ENCODE results near the gene SUGCT. TPM values are rescaled to one million over a fixed set of nuclear protein-coding genes. Genes with fewer than 3 reads are reported as not detected.

The SUGCT gene
- total RNA-seq, 2 experiments from 2014 or later, result 0.76 to 1.5 TPM

- H3K9me3 Mint-ChIP-seq, result peaks cover 4% of the 10 kb centered on the region
- no peaks in the 10 kb centered on the region for H3K36me3 Mint-ChIP-seq
- no peak overlapping the region for H3K27ac Mint-ChIP-seq
- H3K27me3 Mint-ChIP-seq, result no peaks in the 10 kb centered on the region
- no peaks in the 10 kb centered on the region for H3K4me1 Mint-ChIP-seq (ENCODE audit: low read depth)
- DNase-seq, result no peak
- H3K4me3 Mint-ChIP-seq, result no peak overlapping the region
- ChIA-PET CTCF (no interaction called here), POLR2A (no interaction called here)
- intact Hi-C loops (cut with micrococcal nuclease), result no loop called here
Measured at GRCh38 chr7:40538281-40538680, 403.5 kb downstream of the SUGCT start.

GRCh38 chr7:40541336-40541735 lies 406.5 kb downstream of the SUGCT start:
- Mint-ChIP-seq H3K4me1 (ENCODE audit: low read depth) (no peaks in the 10 kb centered on the region), H3K36me3 (no peaks in the 10 kb centered on the region), H3K27ac (no peak overlapping the region), H3K9me3 (peaks cover 4% of the 10 kb centered on the region), H3K27me3 (no peaks in the 10 kb centered on the region), H3K4me3 (no peak overlapping the region)
- DNase-seq, result no peak
- ChIA-PET CTCF (no interaction called here), POLR2A (no interaction called here)
- intact Hi-C loops (cut with micrococcal nuclease), result no loop called here

- no peaks in the 10 kb centered on the region for H3K36me3 Mint-ChIP-seq
- H3K27me3 Mint-ChIP-seq, result no peaks in the 10 kb centered on the region
- H3K4me1 Mint-ChIP-seq (ENCODE audit: low read depth), result no peaks in the 10 kb centered on the region
- no peak overlapping the region for H3K4me3 Mint-ChIP-seq
- peaks cover 4% of the 10 kb centered on the region for H3K9me3 Mint-ChIP-seq
- intact Hi-C loops (cut with micrococcal nuclease), result no loop called here
- CTCF ChIA-PET, result no interaction called here
- no peak overlapping the region for H3K27ac Mint-ChIP-seq
- POLR2A ChIA-PET, result no interaction called here
- DNase-seq, result no peak
Measured at GRCh38 chr7:40542982-40543741, 408.4 kb downstream of the SUGCT start.

DNA sequence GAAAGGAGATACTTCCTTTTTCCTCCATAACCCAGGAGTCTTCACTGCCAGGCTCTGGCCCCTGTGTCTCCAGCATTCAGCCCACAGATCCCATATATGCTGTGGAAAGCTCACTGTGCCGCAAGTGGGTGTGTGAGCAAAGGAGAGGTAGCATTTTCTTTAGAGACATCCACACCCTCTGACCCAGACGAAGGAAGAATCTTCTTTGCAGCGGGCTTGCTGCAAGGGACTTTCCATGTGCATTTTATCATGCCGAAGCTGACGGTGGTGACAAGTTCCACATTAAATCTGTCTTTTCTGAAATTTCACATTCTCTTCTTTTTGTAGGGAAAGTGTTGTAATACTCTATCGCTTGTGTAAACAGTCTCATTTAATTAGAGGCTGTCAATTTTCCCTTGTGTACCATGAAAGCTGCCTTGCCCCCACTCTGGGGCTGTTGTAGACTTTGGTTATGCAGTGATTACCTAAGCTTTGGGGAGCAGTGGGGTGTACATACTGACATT lies 409.5 kb downstream of the SUGCT start:
- Mint-ChIP-seq H3K4me1 (ENCODE audit: low read depth) (no peaks in the 10 kb centered on the region), H3K27ac (no peak overlapping the region), H3K4me3 (no peak overlapping the region), H3K9me3 (peaks cover 4% of the 10 kb centered on the region), H3K36me3 (no peaks in the 10 kb centered on the region), H3K27me3 (no peaks in the 10 kb centered on the region)
- intact Hi-C loops (cut with micrococcal nuclease), result no loop called here
- ChIA-PET POLR2A (no interaction called here), CTCF (no interaction called here)
- DNase-seq, result no peak

DNA sequence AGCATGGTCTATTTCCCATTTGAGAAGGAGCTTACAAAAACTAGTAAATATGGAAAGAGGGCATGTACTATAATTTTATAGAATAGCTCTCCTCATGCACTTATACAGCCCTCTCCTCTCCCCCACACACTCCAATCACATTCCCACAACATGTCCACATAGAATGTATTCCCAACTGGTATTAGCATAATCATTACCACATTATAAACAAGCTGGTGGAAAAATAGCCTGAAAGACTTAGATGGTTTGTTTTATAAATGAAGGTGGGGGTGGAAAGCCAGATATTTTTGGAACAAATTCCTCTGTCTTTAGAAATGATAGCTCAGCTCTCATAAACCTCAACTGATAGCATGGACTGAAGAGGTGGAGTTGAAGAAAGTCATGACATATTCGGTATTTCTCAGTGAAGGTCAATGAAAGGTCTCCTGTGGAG lies 410.1 kb downstream of the SUGCT start:
- Mint-ChIP-seq H3K9me3 (peaks cover 4% of the 10 kb centered on the region), H3K4me1 (ENCODE audit: low read depth) (no peaks in the 10 kb centered on the region), H3K27ac (no peak overlapping the region), H3K4me3 (no peak overlapping the region), H3K27me3 (no peaks in the 10 kb centered on the region), H3K36me3 (no peaks in the 10 kb centered on the region)
- DNase-seq, result no peak
- CTCF ChIA-PET, result no interaction called here
- intact Hi-C loops (cut with micrococcal nuclease), result no loop called here
- POLR2A ChIA-PET, result no interaction called here

DNA sequence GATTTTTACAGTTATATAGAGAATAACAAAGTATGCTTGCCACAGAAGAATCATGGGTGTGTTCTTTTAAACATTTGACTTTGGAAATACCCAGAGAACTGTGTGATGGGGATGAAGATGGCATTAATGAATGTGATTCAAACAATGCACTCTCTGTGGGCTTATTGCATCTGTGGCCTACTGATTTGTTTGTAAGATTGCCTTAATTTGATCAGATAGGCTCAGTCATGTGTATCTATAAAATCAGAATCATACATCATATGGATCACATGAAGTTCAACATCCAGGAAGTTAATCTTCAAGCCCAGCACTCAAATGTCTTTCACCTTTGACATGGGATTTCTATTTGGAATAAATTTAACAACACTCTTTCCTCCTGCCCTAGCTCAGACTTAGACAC lies 410.9 kb downstream of the SUGCT start:
- POLR2A ChIA-PET, result no interaction called here
- peaks cover 4% of the 10 kb centered on the region for H3K9me3 Mint-ChIP-seq

DNA sequence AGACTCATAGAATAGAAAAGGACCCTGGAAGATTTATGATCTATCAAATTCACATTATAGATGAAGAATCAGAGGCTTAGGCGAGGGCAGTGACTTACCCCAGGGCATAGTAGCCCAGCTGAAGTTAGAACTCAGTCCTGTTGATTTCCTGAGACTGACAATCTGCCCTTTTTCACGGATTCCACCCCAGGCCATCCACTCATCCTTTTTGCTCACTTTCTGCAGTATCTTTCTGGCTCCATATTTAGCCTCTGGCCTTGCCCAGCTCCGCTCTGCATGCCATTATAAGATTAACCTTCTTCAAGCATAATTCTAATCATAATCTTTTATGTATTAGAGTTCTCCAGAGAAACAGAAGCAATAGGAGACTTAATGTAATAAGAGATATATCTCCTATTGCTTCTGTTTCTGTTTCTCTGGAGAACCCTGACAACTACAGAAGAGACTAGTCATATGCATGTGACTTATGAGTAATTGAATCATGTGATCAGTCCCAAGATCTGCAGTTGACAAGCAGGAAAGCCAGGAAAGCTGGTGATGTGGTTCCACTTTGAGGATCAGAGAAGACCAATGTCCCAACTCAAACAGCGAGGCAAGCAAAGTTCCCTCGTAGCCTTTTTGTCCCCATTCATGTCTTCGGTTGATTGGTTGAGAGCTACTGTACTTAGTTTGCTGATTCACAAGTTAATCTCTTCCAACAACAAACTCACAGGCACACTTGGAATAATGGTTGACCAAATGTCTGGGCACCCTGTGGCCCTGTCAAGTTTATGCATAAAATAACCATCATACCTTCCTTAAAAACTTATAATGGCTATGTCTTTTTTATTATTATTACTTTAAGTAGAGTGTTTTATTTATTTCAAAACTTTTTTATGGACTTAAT lies 412.1 kb downstream of the SUGCT start:
- H3K27me3 Mint-ChIP-seq, result no peaks in the 10 kb centered on the region
- no peak overlapping the region for H3K4me3 Mint-ChIP-seq
- intact Hi-C loops (cut with micrococcal nuclease), result no loop called here
- no peak overlapping the region for H3K27ac Mint-ChIP-seq
- H3K4me1 Mint-ChIP-seq (ENCODE audit: low read depth), result no peaks in the 10 kb centered on the region
- peaks cover 4% of the 10 kb centered on the region for H3K9me3 Mint-ChIP-seq
- ChIA-PET CTCF (no interaction called here), POLR2A (no interaction called here)
- DNase-seq, result no peak
- H3K36me3 Mint-ChIP-seq, result no peaks in the 10 kb centered on the region

More for the DNA sequence above, 410.9 kb downstream of the SUGCT start:
- H3K4me3 Mint-ChIP-seq, result no peak overlapping the region
- CTCF ChIA-PET, result no interaction called here
- no peak overlapping the region for H3K27ac Mint-ChIP-seq
- intact Hi-C loops (cut with micrococcal nuclease), result no loop called here
- DNase-seq, result no peak
- H3K36me3 Mint-ChIP-seq, result no peaks in the 10 kb centered on the region
- no peaks in the 10 kb centered on the region for H3K27me3 Mint-ChIP-seq
- no peaks in the 10 kb centered on the region for H3K4me1 Mint-ChIP-seq (ENCODE audit: low read depth)

DNA sequence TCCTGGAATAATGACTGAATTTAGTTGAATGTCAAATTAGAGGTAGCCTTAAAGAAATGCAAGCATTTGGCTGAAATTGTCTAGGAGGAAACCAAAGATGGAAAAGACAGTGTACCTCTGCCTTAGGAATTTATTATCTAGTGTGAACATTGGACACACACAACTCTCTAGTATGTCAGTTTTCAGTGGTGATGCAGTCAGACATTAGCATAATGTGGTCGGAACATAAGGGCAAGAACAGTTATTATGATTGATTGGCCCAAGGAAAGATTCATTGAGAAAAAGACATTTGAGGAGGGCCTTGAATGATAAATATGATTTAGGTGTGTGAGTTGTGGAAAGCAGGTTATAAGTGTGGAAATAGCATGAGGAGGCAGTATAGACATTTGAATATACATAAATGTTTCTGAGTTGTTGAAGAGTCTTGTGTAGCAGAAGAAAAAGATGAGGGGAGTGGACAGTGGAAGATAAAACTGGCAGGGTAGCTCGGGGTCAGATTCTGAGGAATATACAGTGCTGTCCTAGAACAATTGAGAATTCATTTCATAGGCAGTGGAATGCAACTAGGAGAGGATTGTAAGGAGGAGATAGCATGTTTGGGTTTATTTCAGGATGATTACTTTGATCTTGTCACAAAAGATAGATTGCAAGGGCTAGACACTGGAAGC lies 414.7 kb downstream of the SUGCT start:
- CTCF ChIA-PET, result no interaction called here
- no peak for DNase-seq
- H3K4me3 Mint-ChIP-seq, result no peak overlapping the region
- intact Hi-C loops (cut with micrococcal nuclease), result no loop called here
- H3K9me3 Mint-ChIP-seq, result peaks cover 2% of the 10 kb centered on the region
- H3K4me1 Mint-ChIP-seq (ENCODE audit: low read depth), result no peaks in the 10 kb centered on the region
- no peak overlapping the region for H3K27ac Mint-ChIP-seq
- POLR2A ChIA-PET, result no interaction called here
- H3K36me3 Mint-ChIP-seq, result no peaks in the 10 kb centered on the region
- no peaks in the 10 kb centered on the region for H3K27me3 Mint-ChIP-seq

GRCh38 chr7:40551685-40552576 lies 417.1 kb downstream of the SUGCT start:
- ChIA-PET CTCF (no interaction called here), POLR2A (no interaction called here)
- H3K4me3 Mint-ChIP-seq, result no peak overlapping the region

DNA sequence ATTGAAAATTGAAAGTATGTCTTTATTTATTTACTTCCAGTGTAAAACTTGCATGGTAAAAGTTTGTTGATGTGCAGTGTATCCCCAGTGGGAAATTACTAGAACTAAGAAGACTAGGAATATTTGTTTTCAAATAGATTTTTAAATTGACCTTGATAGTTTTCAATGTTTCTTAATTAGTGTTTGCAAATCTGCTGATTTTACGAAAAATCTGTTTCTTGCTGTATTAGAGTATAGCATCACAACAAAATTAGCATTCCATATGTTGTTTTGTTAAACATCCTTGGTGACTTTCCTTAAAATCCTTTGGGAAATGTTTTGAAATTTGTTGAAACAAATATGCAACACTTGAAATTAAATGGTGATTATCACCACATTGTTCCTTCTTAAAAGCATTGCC lies 425.9 kb downstream of the SUGCT start:
- intact Hi-C loops (cut with micrococcal nuclease), result no loop called here
- H3K36me3 Mint-ChIP-seq, result no peaks in the 10 kb centered on the region
- ChIA-PET CTCF (no interaction called here), POLR2A (no interaction called here)
- H3K27me3 Mint-ChIP-seq, result no peaks in the 10 kb centered on the region
- H3K27ac Mint-ChIP-seq, result no peak overlapping the region
- no peak overlapping the region for H3K4me3 Mint-ChIP-seq
- peaks cover 15% of the 10 kb centered on the region for H3K9me3 Mint-ChIP-seq
- no peak for DNase-seq
- H3K4me1 Mint-ChIP-seq (ENCODE audit: low read depth), result no peaks in the 10 kb centered on the region

More at GRCh38 chr7:40551685-40552576, 417.1 kb downstream of the SUGCT start:
- peaks cover 2% of the 10 kb centered on the region for H3K9me3 Mint-ChIP-seq
- intact Hi-C loops (cut with micrococcal nuclease), result no loop called here
- DNase-seq, result no peak
- H3K27ac Mint-ChIP-seq, result no peak overlapping the region
- no peaks in the 10 kb centered on the region for H3K36me3 Mint-ChIP-seq
- H3K27me3 Mint-ChIP-seq, result no peaks in the 10 kb centered on the region
- no peaks in the 10 kb centered on the region for H3K4me1 Mint-ChIP-seq (ENCODE audit: low read depth)

GRCh38 chr7:40566879-40567278 lies 432.1 kb downstream of the SUGCT start:
- DNase-seq, result no peak
- Mint-ChIP-seq H3K4me1 (ENCODE audit: low read depth) (no peaks in the 10 kb centered on the region), H3K27me3 (no peaks in the 10 kb centered on the region), H3K4me3 (no peak overlapping the region), H3K9me3 (peaks cover 9% of the 10 kb centered on the region), H3K36me3 (no peaks in the 10 kb centered on the region), H3K27ac (no peak overlapping the region)
- CTCF ChIA-PET, result no interaction called here
- POLR2A ChIA-PET, result no interaction called here
- intact Hi-C loops (cut with micrococcal nuclease), result no loop called here

GRCh38 chr7:40569326-40569725 lies 434.5 kb downstream of the SUGCT start:
- intact Hi-C loops (cut with micrococcal nuclease), result no loop called here
- Mint-ChIP-seq H3K4me3 (no peak overlapping the region), H3K36me3 (no peaks in the 10 kb centered on the region), H3K4me1 (ENCODE audit: low read depth) (no peaks in the 10 kb centered on the region), H3K9me3 (peaks cover 6% of the 10 kb centered on the region), H3K27ac (no peak overlapping the region), H3K27me3 (no peaks in the 10 kb centered on the region)
- ChIA-PET CTCF (no interaction called here), POLR2A (no interaction called here)
- no peak for DNase-seq
